HG02852 (cell line): ENCODE measurements around the gene MC3R.

Experiments used
- ATAC-seq: cut with Tn5 transposase; IDR thresholded peaks from one replicate; pipeline ENCODE4 v1.9.1; 2021; ENCODE audit warnings: mild to moderate bottlenecking, moderate library complexity; ENCODE audit not compliant: unreplicated experiment

The MC3R gene

GRCh38 chr20:56249244-56249955 is 868 bp downstream of the MC3R start:
- no peak for ATAC-seq

- ATAC-seq: no peak
Observed at GRCh38 chr20:56249956-56250355, 1.4 kb downstream of the MC3R start.

GRCh38 chr20:56257604-56258003 is 9.1 kb downstream of the MC3R start:
- ATAC-seq: no peak

GRCh38 chr20:56259948-56260347 is 11.4 kb downstream of the MC3R start:
- ATAC-seq: no peak

GRCh38 chr20:56268536-56268935 is 20.0 kb downstream of the MC3R start:
- no peak for ATAC-seq

GRCh38 chr20:56271974-56272373 is 23.4 kb downstream of the MC3R start:
- no peak for ATAC-seq

GRCh38 chr20:56273491-56273890 is 25.0 kb downstream of the MC3R start:
- no peak for ATAC-seq

GRCh38 chr20:56274156-56274555 is 25.6 kb downstream of the MC3R start:
- no peak for ATAC-seq

- no peak for ATAC-seq
Observed at GRCh38 chr20:56278196-56278595, 29.7 kb downstream of the MC3R start.

- no peak for ATAC-seq
Observed at GRCh38 chr20:56285496-56285895, 37.0 kb downstream of the MC3R start.

GRCh38 chr20:56289652-56290051 is 41.1 kb downstream of the MC3R start:
- no peak for ATAC-seq

GRCh38 chr20:56299362-56299761 is 50.8 kb downstream of the MC3R start:
- ATAC-seq: no peak
